Activated CD4-positive, alpha-beta T cell treated with anti-CD3 and anti-CD28 coated beads for 48 hours (primary cell): ENCODE results near the gene KCNK16.
A peak's percentile ranks its signal among the peaks of the same experiment; 100 is the strongest.

Experiments used
- DNase-seq: peaks from one replicate; pipeline ENCODE4 v3.0.0-alpha.2; 2020

The KCNK16 gene

DNA sequence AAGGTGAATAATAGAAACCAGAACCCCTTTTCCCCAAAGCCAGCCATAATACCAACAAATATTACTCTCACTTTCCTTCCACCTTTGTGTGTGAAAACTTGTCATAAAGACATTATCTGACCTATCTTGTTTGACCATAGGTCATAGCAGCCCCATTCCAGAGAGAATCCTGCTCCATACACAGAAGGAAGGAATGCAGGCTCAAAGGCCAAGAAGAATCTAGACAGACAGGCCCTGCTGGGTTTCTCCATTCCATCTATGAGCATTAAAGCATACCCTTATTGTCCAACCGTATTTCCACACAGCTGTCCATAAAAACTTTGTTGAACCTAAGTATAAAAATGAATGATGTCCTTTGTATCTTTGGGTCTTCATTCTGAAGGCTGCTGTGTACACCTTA, 52.5 kb downstream of the KCNK16 start:
- no peak for DNase-seq

DNA sequence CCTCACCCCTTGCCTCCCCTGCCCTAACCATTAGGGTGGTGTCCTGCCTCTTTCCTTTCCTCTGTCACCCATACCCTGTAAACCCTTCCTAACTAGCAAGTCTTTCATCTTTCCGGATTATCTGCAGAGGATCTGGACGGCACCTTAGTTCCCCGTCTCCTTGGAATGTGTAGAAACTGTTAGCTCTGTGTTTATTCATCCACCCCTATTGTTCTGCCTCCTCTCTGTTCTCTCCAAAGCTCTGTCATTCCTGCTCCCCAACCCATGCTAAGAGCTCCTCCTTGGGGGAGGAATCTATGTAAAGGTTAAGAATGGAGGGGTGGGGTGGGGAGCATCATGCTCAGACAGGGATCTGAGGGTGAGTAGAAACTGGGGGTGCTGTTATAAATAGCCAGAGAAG, 53.8 kb downstream of the KCNK16 start:
- DNase-seq: no peak

DNA sequence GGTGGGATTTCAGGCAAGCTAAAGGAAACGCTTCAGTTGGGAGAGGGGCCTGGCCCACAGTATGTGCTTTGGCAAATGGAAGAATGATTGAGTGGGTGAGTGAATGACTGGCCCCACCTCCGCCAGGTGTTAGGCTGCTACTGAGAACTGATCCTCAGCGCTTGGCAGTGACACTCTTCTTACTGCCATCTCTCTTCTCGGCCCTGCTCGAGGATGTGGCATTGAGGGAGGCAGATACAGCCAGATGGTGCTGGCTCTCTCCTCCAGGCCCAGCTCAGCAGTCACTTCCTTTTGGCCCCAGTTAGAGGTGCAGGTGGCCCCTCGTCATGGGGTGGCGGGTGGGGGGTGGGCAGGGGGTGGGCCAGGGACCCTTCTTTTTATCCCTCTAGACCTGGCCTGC, 54.3 kb downstream of the KCNK16 start:
- DNase-seq: no peak

DNA sequence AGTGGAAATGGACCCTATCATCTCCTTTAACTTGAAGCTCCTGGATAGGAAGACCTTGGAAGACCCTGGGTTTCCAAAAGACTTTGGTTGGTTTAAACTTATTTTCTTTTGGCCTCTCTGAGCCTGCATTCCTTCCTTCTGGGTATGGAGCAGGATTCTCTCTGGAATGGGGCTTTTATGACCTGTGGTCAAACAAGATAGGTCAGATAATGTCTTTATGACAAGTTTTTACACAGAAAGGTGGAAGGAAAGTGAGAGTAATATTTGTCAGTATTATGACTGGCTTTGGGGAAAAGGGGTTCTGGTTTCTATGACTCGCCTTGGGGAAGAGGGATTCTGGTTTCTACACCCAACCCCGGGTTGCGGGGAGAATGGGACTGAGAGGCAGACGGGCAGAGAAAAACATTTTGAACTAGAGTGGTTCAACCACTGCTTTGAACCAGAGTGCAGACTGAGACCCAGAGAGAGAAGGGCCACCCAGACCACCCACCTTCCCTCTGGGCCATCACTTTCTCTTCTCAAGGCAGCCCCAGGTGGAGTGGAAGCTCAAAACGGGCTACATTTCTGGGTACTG, 55.6 kb downstream of the KCNK16 start:
- DNase-seq: peak; percentile 17

DNA sequence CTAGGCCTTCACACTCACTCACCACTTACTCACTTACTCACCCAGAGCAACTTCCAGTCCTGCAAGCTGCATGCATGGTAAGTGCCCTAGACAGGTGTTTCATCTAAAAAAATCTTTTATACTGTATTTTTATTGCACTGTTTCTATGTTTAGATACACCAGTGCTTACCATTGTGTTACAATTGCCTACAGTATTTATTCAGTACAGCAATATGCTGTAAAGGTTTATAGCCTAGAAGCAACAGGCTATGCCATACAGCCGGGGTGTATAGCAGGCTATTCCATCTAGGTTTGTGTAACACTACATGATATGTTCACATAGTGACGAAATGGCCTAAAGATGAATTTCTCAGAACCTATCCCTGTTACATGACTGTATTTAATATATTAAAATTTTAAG, 56.1 kb downstream of the KCNK16 start:
- DNase-seq: no peak
